Left kidney (tissue), 2 donors: ENCODE results near the gene GPR143. TPM values are rescaled to one million over a fixed set of nuclear protein-coding genes. Genes with fewer than 3 reads are reported as not detected.

Experiments used
- DNase-seq: peaks from one replicate; pipeline ENCODE4 v3.0.0-alpha.2; 2013
- polyA plus RNA-seq: library from polyadenylated mRNA; unstranded; fragments of 120-200 nt; gene quantifications from one replicate; pipeline ENCODE4 v1.2.1, GENCODE V29; 2013; ENCODE audit not compliant: insufficient read length

Gene GPR143
- polyA plus RNA-seq, 1 donor: 15.9 TPM

DNA sequence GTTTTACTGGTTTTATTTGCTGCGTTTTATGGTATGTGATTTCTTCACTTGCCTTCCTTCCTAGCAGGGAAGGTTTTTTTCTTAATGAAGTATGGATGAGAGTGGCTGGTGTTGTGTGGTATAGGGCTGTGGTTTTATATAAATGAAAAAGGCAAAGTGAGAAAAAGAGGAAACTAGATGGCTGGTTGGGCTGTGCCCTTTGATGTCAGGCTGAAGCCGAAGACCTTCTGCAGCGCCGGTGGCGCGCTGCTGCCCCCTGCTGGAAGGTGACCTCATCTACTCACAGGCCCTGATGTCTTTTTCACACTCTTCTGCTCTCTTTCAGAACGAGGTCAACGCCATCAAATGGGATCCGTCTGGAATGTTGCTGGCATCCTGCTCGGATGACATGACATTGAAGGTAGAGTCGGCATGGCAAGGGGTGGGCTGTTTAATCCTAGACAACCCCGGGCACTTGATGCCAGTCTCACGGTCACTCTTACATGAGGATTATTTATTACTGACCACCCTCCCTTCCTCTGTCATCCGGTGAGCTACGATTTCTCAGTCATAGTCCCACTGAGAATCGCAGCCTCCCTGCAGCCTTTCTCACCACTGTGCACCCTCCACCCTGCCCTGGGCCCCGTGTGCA, 56.6 kb downstream of the GPR143 start:
- DNase-seq: peak; percentile 68

DNA sequence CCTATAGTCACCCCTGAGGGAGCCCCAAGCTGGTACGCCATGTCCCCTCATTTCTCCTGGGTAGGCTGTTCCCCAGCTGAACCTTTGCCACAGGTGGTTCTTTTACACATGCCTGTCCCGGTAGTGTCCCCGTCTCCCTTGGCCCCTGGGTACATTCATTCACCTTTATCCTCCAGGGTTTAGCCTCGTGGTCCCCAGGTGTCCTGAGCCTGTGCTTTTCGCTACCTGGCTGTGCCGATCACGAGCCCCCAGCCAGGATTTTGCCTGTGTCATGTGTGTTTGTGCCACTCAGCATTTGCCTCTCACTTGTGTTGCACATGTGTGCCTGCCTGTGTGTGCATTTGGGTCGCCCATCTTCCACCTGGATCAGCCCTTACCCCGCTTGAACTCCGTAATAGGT, 57.6 kb downstream of the GPR143 start:
- no peak for DNase-seq

DNA sequence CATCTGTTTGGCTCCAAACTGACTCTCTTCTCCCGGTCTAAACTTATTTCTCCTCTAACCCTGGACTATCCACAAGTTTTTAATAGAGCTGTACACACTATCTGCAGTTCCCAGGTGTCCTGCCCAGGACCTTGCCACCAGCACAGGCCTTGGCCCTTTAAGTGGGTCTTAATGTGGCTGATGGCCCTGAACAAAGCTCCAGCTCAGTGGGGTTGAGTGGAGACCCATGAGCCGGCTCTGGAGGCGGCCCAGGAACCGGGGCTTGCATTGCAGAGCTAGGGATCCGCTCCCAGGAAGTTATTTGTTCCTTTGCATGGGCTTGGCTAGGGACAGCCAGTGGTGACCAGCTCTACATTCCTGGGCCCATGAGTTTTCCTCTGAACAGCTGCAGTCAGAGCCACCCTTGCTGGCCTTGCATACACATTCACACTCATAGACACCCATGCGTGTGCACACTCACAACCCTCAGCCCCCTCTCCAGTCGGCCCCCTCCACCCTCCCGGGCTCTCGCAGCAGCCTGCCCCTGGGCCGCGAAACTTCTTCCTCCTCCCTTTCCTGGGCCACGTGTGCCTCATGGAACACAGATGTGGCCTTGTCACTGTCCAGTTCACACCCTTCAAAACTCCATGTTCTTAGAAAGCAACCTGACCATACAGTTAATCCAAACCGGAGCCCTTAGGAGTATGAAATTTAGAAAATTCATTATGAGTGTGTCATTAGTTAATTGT, 58.2 kb downstream of the GPR143 start:
- DNase-seq: no peak

DNA sequence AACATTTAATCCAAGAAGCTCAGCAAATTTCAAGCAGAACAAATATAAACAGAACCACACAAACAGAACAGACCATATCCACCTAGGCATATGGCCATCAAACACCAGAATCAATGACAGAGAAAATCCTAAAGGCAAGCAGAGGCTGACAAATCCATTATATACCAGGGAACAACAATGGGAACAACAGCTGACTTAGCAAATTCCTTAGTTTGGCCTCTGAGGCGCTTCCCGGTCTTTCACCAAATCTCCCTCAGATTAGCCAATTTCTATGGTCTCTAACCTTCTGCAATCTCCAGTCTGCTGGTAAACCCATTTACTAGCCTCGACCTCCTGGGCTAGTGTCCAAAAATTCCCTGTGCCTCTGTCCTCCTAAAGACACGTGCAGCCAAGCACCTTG, 59.2 kb downstream of the GPR143 start:
- DNase-seq: no peak

DNA sequence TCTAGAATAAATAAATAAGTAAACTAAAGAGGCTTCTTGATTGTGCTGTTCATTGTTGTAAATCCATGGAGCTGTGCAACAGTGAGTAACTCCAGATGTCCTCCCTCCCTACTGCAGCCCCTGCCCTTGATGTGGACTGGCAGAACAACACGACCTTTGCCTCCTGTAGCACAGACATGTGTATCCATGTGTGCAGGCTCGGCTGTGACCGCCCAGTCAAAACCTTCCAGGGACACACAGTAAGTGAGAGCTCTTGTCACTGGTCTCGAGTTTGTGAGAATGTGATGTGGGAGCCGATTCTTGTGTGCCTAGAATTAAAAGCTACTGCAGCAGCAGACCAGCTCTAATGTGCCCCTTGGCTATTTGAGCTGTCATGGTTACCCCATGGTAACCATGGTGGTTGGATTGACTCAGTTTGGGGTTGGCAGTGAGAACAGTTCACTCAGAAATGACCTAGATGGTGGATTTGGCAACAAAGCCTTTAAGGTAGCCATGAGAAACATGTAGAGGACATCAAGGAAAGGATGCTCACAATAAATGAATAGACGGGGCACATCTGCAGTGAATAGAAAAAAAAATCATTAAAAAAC, 60.7 kb downstream of the GPR143 start:
- DNase-seq: no peak

DNA sequence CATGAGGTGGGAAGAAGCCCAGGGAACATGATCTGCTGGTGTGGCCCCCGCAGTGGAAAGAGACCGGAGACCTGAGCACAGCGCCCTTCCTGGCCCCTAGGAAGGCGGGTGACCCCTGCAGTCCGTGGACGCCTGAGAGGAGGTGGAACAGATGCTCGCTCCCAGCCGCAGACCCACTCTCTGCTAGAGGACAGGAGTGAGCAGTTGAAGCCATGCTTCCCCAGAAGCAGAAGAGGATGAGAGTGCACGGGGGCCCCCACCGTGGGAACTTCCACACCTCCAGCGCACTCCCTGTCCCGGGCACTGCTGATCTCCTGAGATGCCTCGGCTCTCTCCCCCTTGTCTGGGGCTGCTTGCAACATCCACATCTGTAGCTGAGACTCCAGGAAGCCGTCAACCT, 62.2 kb downstream of the GPR143 start:
- DNase-seq: no peak

DNA sequence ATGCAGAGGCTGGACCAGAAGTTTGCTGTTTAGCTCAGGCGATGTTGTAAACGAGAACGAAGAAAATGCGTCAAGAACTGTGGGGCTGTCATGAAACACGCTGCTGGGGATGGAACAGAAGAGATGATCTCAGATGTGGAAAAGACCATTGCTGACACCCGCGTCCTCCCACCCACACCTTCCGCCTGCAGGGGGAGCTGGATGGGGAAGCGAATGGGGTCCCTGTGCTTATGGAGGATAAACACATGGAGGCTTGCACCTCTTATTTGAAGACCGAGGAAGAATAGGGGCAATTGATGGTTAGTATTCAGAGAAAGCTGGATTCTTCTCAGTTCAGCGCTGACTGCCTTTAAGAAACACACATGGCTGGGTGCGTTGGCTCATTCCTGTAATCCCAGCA, 63.9 kb downstream of the GPR143 start:
- DNase-seq: no peak

DNA sequence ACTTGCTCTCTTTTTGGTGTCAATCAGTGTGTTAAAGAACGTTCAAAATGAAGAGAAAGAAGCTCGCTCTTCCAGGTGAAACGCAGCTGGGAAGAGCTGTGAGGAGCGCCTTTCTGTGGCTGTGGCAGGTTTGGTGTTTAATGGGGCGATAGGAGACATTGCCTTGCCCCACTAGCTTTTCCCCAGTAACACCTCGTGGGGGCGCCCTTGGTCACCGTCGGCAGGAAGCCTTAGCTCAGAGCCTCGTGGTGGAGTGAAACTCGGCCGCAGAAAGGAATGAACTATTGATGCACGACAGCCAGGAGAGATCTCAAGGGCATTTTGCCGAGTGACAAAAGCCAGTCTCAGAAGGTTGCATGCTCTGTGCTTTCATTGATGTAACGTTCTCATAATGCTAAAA, 65.1 kb downstream of the GPR143 start:
- no peak for DNase-seq

DNA sequence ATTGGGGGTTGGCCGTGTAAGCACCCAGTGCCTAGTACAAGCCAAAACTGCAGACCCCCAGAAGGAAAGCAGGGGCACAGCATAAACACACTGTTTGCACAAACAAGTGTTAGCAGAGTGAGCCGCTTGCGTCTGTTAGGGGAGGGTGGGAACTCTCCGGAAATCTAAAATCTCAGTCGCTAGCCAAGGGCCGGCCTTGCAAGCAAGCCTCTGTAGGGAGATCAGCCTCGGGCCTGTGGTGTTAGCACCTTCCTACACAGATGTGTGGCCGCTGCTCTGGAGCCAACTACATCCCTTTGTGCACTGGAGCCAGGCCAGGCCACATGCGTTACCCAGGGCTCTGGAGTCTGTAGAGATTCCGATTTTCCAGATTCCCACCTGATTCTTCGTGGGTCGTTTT, 67.1 kb downstream of the GPR143 start:
- no peak for DNase-seq

DNA sequence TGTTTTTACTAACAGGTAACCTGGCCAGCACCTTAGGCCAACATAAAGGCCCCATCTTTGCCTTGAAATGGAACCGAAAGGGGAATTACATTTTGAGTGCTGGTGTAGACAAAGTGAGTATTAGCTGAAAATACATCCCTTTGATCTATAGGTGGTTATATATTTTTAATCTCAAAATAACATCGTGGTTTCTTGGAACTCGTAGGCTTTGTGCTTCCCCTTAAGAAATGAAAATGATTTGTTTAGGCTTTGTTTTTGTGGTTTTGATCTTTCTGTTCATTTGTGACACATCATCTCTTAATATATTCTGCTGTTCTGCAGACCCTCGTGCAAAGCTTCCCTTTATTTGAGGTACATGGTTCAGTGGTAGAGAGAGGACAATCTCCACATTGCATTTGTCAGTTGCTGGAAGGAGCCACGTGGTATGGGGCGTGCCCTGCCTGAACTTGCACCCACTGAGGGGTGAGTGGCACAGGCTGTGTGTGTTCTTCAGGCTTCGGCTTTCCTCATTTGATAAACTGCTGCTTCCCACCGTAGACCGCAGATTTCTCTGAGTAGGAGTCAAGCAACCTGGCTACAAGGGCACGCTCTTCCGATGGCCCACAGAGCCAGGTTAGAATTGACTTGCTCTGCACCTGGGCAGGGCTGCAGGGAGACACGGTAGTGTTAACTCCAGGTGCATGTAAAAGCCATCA, 72.2 kb downstream of the GPR143 start:
- DNase-seq: no peak

DNA sequence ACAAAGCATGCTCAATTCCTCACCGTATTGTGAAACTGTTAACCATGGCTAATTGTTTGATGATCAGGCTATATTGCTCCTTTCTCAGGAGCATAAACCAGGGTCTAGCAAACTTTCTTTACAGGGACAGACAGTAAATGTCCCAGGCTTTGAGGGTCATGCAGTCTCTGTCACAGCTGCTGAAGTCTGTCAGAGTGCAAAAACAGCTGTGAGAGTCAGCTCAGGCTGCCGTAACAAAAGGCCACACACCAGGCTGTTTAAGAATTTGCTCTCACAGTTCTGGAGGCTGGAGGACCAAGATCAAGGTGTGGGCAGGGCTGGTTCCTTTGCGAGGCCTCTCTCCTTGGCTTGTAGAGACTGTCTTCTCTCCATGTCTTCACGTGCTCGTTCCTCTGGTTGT, 75.6 kb downstream of the GPR143 start:
- DNase-seq: no peak

DNA sequence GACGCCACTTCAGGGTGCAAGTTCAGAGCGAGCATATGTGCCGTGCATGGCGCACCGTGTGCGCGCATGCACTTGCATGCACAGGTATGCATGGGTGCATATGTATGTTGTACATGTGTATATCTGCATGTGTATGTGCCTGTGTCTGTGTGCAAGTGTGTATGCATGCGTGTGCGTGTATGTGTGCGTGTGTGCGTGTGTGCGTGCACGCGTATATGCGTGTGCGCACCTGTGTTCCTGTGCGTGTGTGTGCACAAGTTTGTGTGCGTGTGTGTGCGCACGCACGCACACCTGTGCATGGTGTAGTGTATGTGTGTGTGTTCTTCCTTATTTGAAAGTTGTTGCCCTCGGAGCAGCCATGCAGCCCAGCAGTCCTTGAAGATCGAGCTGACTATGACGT, 76.8 kb downstream of the GPR143 start:
- DNase-seq: no peak

DNA sequence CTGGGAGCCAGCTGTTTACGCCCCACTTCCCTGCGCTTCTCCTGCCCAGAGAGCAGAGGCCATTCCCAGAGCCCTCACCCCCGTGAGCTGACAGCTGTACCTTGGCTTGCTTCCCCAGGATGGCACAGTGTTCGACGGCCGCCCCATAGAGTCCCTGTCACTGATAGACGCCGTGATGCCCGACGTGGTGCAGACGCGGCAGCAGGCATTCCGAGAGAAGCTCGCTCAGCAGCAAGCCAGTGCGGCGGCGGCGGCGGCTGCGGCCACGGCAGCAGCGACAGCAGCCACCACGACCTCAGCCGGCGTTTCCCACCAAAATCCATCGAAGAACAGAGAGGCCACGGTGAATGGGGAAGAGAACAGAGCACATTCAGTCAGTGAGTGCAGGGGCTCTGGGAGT, 77.7 kb downstream of the GPR143 start:
- DNase-seq: no peak

DNA sequence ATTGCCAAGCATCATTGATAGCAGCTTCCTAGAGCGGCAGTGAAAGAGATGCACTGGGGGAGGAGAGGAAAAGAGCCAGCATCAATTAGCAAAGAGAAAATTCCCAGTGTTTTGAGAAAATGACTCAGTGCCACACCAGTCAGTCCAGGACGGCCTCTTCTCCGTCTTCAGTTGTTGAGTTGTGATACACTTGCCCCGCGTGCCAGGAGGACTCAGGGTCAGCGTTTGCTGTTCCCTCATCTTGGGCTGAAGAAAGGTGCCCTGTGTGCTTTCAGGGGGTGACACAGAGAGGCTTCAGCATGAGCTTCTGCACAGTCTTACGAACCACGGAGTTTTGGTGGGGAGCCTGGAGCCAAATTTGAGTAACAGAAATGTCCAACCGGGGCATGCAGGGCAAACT, 82.3 kb downstream of the GPR143 start:
- no peak for DNase-seq

DNA sequence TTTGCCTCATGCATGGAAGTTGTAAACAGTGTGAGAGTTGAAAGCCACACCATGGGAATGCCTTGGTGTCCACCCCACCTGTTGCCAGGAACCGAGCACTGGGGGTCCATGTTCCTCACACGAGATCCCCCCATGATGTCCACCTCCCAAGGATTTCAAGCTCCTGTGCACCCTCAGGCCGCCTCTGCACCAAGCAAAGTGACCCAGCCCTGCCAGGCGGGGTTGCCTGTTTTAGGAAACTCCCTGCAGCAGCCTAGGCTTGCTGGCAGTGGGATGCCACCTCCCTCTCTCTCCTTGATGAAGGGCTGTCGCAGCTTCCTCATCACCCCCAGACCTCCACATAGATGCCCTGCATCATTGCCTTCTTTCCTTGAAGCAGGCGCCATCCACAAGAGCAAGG, 82.8 kb downstream of the GPR143 start:
- no peak for DNase-seq

DNA sequence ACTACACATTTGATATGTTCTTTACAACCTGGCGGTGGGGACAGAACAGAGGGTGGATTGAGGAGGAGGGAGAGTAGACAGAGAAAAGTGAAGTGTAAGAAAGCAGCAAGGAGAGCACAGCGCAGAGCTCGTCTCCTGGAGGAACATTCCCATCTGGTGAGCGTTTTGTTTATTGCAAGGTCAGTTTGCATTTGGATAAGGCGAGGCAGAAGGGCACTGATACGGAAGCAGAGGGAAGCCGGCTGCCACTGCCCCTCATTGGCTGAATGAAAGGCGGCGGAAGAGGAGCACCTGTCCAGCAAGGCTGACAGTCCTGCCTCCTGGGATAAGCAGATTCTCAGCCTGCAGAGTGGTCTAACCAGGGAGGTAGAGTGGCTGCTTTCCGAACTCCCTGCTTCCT, 83.2 kb downstream of the GPR143 start:
- DNase-seq: no peak

DNA sequence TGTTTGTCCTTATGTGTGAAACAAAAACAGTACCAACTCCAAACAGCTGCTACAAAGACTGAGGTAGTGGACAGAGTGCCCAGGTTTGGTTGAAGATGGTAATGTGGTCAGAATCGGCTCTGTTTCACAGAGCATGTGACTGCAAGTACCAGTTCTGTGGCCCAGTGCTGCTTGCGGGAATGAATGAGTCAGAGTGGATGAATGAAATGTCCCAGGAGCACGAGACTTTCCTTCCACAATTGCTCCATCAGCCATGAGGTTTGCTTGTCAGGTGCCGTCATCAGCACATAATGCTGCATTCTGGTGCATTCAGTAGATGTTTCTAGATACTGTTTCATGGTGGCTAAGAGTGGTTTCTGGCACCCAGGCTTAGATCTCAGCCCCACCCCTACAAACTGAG, 84.2 kb downstream of the GPR143 start:
- DNase-seq: no peak

DNA sequence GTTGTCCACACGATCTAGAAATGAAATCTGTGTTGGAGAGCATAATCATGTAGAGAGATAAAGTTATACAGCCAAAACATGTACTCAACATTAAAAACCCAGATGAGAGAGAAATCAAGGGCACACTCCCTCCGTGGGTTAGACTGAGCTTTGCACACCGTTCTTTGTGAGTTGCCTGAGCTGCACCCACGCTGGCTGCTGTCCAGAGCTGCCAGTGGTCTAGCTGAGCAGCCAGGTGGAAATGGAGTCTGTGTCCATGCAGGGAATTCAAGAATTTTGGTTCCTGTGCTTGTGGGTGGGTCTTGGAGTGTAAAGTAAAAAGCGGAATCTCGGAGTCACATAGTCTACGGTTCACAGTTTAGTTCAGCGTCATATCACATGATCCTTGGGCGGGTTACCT, 84.6 kb downstream of the GPR143 start:
- DNase-seq: no peak

DNA sequence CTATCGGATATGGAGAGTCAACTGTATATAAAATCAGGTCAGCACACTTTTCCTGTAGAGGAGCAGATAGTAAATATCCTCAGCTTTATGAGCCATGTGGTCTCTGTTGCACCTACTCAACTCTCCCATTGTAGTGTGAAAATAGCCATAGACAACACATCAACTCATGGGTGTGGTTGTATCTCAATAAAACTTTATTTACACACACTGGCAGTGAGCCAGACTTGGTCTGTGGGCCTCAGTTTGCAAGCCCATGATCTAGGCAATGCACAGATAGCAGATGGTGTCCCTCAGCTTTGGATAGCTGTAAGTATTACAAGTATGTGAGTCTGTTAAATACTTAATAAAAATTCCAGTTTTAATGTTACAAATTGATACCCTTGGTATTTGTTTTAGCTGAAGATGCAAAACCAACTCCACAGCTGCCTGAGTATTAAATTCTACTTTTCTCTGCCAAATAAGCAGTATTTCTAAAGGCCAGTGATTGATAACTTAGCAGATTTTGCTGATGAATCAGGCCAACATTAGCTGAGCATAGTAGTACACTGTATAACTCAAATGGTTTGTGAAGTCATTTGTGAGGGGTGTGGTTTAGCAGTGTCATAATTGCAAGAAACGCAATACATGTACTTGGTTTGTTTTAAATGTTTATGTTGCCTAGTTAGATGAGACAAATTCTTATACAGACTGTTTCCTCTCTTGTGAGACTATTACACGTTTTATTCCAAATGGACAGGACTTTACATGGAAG, 87.3 kb downstream of the GPR143 start:
- no peak for DNase-seq

DNA sequence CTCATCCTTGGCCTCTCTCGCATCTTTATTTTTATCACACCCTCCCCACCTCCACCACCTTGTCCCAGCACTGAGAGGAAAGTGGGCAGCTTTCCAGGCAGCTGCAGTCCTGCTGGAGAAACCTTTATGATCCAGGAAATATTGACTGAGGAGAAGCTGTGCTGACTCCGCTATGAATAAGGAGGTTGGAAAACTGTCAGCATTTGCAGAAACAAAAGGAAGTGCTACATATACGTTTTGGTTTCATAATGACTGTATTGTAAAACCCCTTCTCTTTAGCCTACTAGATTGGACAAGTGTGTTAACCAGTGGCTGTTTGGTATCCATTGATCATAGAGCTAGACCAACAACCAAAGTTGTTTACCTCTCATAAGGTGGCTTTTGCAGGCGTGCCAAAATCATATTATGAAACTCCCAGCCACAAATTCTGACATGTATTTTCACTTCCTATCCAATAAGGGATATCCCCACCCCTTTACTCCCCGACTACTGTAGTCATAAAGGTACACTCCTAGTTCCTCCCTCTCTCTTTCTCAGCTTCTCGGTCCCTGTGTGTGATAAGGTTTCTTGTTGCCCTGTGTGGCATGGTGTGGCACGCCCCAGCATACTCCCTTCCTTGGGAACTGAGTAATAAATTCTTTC, 88.4 kb downstream of the GPR143 start:
- no peak for DNase-seq

DNA sequence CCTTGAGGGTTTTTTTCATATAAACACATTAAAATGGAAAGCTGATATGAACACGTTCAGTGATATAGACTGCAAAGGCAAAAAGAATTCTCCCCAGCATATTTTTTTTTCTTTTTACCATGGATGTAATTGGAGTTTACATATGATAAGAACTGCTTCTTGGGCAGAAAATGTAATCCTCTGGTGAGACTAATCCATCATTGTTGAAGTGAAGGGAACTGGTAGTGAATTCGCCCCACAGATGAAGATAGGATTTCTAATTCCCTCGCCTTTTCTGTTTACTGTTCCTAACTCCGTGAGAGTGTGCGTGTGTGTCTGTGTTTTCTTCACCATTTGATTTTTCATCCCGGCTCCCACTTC, 88.9 kb downstream of the GPR143 start:
- no peak for DNase-seq

DNA sequence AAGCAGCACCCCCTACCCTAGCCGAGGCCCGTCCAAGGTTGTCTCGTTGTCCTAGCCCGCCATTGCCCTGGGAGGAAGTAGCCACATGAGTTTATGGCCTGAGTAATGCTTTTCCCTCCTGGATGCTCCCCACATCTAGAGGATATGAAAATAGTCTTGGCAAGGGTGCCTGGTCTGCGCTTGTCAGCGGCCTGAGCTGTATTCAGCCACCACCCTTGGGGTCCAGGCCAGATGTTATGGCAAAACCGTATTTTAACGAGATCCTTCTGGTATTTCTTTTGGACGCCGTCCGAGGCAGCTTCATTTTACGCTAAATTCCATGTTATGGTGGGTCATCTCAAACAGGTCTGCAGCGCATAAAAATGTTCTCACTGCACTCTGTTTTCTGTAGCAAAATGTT, 89.3 kb downstream of the GPR143 start:
- no peak for DNase-seq
